GM20431 (cell line): ENCODE data around the gene OPN1MW2.
"Not testable (repeated sequence)": the region's sequence is repeated elsewhere in the genome, so short reads cannot be mapped to it uniquely, and the experiment has no call there.

ENCODE experiments used
- in situ Hi-C: fragments of 300-500 bp; cut with MseI, MboI; formaldehyde crosslinking; loops from one replicate; pipeline ENCODE4 v1.15.0; 2020; ENCODE audit warnings: low sequenced_read_pairs; ENCODE audit not compliant: unreplicated experiment

Gene OPN1MW2

DNA sequence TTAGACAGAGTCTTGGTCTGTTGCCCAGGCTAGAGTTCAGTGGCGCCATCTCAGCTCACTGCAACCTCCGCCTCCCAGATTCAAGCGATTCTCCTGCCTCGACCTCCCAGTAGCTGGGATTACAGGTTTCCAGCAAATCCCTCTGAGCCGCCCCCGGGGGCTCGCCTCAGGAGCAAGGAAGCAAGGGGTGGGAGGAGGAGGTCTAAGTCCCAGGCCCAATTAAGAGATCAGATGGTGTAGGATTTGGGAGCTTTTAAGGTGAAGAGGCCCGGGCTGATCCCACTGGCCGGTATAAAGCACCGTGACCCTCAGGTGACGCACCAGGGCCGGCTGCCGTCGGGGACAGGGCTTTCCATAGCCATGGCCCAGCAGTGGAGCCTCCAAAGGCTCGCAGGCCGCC lies at the start of gene OPN1MW2:
OPN1MW2 (plus strand) TSS at position 301 of the 400 bp plus-strand sequence; CDS start at position 361, 60 bp downstream.
- in situ Hi-C loops = not testable (repeated sequence)

DNA sequence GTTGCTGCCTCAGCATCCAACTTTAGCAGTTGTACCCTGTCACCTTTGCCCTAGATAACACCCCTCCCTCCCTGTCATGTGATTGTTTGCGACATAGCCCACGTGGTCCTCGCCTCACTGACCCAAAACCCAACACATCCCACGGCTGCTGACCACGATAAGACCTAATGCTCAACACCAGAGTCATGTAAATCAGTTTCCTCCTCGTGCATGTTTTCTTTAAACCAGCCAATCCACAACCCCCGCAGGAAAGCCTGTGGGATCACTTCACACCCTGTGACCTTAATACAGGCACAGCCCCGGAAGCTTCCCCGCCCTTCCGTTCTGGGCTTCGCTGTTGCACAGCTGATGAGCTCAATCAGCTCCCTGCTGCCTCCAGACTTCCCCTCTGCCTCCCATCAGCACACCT lies 47.0 kb upstream of the OPN1MW2 start:
- in situ Hi-C loops = not testable (repeated sequence)

DNA sequence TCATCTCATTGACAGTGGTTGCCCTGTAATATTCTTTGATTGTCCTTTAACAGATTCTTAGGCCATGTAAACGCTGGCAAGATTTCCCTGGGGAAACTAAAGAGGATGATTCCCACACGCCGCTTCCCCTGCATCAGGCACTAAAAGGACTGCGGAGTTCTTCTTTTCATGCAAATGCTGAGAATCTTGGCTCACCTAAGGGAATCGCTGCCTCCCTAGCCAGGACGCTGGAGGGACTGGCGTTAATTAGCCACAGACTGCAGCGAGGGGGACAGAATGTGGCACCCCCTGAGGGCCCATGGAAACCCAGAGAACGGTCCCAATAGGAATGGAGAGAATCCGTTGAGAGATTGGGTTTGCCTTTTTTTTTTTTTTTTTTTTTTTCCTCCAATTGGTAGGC lies 45.2 kb upstream of the OPN1MW2 start:
- in situ Hi-C loops = not testable (repeated sequence)

DNA sequence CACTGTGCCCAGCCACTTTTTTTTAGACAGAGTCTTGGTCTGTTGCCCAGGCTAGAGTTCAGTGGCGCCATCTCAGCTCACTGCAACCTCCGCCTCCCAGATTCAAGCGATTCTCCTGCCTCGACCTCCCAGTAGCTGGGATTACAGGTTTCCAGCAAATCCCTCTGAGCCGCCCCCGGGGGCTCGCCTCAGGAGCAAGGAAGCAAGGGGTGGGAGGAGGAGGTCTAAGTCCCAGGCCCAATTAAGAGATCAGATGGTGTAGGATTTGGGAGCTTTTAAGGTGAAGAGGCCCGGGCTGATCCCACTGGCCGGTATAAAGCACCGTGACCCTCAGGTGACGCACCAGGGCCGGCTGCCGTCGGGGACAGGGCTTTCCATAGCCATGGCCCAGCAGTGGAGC lies 37.3 kb upstream of the OPN1MW2 start, which contains the start of gene OPN1MW:
OPN1MW (plus strand) TSS at position 301 of the 400 bp plus-strand sequence; CDS start at position 383, 82 bp downstream.
- in situ Hi-C loops = not testable (repeated sequence)

DNA sequence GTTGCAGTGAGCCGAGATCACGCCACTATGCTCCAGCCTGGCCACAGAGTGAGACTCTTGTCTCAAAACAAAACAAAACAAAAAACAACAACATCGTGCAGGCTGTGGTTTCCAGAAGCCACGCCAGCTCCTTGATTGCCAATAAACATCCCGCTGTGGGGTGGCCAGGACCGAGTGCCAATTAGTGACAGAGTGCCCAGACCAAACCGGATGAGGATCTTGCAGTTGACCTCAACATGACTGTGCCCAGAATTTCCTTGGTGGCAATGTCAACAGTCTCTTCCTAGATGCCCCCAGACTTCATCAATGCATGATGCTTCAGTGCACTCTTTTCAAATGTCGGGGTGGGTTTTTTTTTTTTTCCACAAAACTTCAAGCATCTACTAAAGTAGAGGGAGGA lies 35.8 kb upstream of the OPN1MW2 start:
- in situ Hi-C loops = not testable (repeated sequence)

DNA sequence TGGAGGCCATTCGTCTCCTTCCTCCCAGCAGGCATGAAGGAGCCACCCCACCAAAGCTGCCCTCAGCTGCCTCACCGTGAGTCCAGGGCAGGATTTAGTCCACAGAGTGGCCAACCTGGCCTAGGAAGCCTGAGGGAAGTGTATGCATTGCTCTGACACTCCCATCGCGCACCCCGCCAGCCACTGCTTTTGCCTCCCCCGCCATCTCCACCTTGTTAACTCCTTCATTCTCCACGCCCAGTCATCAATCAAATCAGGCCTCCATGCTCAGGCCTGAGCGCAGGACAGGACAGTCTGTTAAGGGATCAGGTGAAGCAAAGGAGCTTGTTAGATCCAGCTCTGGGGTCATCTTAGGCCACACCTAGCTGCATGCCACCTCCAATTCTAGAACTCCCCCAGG lies 26.7 kb upstream of the OPN1MW2 start:
- in situ Hi-C loops = not testable (repeated sequence)

DNA sequence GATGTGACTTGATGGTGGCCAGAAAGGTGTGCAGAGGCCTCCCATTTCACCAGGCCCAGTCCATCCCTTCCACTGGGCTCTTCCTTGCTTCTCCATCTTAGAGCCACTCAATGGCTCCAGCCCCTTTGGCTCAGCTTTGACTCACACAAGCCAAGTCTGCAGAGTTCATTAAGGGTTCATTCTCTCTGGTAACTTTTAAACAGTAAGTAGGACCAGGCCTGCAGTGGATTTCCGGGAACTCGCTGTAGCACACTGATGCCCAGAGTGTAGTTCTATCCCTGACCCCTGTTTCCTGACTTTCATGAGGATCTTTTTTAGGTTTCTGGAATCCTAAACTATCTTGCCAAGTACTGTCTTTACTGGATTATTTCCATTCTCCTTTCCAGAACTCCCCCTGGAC lies 25.2 kb upstream of the OPN1MW2 start:
- in situ Hi-C loops = not testable (repeated sequence)

DNA sequence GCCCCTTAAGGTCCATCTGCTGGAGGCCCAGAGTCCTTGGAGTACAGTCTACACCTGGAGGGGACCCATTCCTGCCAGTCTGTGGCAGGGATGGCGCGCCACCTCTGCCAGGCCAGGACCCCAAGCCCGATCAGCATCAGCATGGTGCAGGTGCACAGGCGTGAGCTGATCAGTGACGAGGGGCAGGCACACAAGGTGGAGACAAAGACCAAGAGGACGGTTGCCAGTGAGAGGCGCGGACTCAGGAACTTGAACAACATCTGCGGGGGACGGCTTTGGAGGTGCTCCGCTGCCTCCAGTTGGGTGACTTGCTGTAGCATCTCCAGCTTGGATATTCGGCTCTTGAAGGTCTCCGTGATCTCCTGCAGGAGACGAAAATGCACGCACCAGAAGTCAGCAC lies 23.1 kb upstream of the OPN1MW2 start:
- in situ Hi-C loops = not testable (repeated sequence)

DNA sequence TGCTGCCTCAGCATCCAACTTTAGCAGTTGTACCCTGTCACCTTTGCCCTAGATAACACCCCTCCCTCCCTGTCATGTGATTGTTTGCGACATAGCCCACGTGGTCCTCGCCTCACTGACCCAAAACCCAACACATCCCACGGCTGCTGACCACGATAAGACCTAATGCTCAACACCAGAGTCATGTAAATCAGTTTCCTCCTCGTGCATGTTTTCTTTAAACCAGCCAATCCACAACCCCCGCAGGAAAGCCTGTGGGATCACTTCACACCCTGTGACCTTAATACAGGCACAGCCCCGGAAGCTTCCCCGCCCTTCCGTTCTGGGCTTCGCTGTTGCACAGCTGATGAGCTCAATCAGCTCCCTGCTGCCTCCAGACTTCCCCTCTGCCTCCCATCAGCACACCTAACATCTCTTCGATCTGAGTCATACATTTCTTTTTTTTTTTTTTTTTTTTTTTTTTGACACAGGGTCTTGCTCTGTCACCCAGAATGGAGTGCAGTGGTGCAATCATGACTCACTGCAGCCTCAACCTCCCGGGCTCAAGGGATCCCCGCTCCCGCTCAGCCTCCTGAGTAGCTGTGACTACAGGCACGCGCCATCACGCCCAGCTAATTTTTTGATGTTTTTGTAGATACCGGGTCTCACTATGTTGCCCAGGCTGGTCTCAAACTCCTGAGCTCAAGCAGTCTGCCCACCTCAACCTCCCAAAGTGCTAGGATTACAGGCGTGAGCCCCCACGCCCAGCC lies 9.7 kb upstream of the OPN1MW2 start:
- in situ Hi-C loops = not testable (repeated sequence)

DNA sequence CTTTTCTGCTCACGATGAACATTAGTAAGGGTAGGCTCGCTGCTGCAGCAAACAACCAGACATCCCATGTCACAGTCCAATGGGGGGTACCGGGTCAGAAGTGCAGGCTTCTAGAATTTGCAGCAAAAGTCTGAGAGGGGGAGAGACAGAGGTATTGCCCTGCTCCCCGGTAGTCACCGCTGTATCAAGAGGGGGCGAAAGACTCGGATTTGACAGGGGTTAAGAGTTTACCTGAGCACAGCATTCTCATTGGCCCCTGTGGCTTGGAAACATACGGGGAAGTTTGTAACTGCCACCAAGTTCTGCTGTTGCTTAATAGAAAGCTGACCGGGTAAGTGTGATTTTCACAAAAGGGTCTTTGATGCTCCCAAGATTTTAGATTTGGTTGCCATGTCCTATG lies 8.5 kb upstream of the OPN1MW2 start:
- in situ Hi-C loops = not testable (repeated sequence)

DNA sequence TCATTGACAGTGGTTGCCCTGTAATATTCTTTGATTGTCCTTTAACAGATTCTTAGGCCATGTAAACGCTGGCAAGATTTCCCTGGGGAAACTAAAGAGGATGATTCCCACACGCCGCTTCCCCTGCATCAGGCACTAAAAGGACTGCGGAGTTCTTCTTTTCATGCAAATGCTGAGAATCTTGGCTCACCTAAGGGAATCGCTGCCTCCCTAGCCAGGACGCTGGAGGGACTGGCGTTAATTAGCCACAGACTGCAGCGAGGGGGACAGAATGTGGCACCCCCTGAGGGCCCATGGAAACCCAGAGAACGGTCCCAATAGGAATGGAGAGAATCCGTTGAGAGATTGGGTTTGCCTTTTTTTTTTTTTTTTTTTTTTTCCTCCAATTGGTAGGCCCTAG lies 8.1 kb upstream of the OPN1MW2 start:
- in situ Hi-C loops = not testable (repeated sequence)

DNA sequence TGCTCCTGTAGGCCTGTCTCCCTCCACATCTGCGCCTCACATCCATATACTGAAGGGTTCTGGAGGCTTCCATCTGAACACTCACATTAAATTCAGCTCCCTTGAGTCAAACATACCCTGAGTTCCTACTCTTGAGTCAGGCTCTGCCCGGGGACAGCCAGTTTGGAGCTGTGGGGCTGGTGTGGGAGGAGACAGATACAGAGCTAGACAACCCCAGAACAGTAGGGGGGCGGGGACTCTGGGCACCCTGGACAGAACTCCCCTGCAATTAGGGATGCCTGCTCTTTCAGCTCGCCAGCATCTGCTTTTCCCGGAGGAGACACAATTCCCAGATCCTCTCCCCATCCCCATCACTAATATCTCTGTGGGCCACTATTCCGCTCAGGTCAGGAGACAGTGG lies 5.7 kb downstream of the OPN1MW2 start:
- in situ Hi-C loops = not testable (repeated sequence)

DNA sequence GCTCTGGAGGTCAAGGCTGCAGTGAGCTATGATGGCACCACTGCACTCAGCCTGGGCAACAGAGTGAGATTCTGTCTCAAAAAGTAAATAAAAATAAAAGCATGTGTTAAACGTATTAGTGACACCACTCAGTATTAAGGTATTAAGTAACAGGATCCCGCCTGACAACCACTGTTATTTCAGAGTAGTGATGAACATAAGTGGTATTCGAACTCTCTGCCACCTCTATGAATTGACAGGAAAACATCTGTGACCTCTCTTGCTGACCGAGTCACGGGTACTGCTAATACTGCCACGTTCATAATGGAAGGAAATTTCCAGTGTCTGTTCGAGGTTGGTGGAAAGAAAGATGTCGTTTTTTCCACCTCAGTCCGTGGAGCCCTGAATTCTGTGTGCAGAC lies 7.2 kb downstream of the OPN1MW2 start:
- in situ Hi-C loops = not testable (repeated sequence)

DNA sequence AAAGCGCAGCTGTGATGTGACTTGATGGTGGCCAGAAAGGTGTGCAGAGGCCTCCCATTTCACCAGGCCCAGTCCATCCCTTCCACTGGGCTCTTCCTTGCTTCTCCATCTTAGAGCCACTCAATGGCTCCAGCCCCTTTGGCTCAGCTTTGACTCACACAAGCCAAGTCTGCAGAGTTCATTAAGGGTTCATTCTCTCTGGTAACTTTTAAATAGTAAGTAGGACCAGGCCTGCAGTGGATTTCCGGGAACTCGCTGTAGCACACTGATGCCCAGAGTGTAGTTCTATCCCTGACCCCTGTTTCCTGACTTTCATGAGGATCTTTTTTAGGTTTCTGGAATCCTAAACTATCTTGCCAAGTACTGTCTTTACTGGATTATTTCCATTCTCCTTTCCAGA lies 11.9 kb downstream of the OPN1MW2 start:
- in situ Hi-C loops = not testable (repeated sequence)

DNA sequence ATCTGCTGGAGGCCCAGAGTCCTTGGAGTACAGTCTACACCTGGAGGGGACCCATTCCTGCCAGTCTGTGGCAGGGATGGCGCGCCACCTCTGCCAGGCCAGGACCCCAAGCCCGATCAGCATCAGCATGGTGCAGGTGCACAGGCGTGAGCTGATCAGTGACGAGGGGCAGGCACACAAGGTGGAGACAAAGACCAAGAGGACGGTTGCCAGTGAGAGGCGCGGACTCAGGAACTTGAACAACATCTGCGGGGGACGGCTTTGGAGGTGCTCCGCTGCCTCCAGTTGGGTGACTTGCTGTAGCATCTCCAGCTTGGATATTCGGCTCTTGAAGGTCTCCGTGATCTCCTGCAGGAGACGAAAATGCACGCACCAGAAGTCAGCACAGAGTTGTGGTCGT lies 14.1 kb downstream of the OPN1MW2 start:
- in situ Hi-C loops = not testable (repeated sequence)

DNA sequence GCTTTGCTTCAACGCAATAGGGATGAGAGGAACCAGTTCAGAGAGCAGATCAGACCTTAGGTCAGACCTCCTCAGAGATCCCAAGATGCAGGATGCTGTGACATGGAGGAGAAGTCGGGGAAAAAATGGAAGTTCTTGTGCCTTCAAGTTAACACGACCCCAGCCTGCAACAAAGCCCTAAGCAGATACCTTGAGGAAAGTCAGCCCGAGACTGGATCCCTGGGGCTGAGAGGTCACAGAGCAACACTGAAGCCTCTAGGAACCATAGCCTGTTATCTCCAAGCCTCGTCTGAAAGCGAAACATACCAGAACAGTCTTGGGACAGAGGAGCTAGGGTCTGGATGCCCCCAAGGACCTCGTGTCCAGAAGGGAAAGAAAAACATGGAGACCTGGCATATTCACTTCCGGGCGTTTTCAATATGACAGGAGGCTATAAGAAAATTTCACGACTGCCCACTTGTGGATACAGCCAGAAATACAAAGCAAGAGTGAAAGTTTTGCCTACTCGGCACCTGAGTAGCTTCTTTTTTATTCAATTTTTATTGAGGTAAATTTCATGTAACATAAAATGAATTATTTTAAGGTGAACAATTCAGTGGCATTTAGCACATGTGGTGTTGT lies 19.5 kb downstream of the OPN1MW2 start:
- in situ Hi-C loops = not testable (repeated sequence)

DNA sequence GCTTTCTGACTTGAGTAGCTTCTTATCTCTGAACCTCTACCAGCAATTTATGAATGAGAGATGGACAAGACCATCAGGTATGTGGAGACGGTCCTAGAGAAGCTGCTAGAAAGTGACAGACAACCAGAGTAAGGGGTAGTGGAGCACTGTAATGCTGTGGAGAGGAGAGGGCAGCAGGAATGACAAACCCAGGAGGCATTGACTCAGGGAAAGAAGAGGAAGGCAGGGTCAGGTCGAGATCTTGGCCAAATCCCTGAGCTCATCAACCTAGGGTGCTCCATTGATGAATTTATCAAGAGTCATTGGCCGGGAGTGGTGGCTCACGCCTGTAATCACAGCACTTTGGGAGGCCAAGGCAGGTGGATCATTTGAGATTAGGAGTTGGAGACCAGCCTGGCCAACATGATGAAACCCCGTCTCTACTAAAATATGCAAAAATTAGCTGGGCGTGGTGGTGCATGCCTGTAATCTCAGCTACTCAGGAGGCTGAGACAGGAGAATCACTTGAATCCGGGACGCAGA lies 20.5 kb downstream of the OPN1MW2 start:
- in situ Hi-C loops = not testable (repeated sequence)

DNA sequence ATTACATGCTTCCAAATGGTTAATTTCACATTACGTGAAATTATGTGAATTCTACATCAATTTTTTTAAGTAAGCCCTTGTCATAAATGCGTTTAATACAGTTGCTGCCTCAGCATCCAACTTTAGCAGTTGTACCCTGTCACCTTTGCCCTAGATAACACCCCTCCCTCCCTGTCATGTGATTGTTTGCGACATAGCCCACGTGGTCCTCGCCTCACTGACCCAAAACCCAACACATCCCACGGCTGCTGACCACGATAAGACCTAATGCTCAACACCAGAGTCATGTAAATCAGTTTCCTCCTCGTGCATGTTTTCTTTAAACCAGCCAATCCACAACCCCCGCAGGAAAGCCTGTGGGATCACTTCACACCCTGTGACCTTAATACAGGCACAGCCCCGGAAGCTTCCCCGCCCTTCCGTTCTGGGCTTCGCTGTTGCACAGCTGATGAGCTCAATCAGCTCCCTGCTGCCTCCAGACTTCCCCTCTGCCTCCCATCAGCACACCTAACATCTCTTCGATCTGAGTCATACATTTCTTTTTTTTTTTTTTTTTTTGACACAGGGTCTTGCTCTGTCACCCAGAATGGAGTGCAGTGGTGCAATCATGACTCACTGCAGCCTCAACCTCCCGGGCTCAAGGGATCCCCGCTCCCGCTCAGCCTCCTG lies 28.0 kb downstream of the OPN1MW2 start:
- in situ Hi-C loops = not testable (repeated sequence)

DNA sequence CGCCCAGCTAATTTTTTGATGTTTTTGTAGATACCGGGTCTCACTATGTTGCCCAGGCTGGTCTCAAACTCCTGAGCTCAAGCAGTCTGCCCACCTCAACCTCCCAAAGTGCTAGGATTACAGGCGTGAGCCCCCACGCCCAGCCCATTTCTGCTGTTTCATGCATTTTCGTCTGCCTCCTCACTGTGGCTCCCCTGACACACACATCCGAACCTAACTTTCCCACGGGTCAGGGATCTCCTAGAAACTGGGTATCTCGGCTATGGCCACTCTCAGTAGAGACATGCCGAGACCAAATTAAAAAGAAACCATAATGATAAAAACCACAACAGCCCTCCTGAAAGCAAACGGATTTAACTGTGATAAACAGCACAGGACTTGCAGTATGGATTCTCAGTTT lies 28.5 kb downstream of the OPN1MW2 start:
- in situ Hi-C loops = not testable (repeated sequence)

DNA sequence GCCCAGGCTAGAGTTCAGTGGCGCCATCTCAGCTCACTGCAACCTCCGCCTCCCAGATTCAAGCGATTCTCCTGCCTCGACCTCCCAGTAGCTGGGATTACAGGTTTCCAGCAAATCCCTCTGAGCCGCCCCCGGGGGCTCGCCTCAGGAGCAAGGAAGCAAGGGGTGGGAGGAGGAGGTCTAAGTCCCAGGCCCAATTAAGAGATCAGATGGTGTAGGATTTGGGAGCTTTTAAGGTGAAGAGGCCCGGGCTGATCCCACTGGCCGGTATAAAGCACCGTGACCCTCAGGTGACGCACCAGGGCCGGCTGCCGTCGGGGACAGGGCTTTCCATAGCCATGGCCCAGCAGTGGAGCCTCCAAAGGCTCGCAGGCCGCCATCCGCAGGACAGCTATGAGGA lies 37.7 kb downstream of the OPN1MW2 start, which contains the start of gene OPN1MW3:
OPN1MW3 (plus strand) TSS at position 301 of the 400 bp plus-strand sequence; CDS start at position 339, 38 bp downstream.
- in situ Hi-C loops = not testable (repeated sequence)

DNA sequence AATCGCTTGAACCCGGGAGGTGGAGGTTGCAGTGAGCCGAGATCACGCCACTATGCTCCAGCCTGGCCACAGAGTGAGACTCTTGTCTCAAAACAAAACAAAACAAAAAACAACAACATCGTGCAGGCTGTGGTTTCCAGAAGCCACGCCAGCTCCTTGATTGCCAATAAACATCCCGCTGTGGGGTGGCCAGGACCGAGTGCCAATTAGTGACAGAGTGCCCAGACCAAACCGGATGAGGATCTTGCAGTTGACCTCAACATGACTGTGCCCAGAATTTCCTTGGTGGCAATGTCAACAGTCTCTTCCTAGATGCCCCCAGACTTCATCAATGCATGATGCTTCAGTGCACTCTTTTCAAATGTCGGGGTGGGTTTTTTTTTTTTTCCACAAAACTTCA lies 39.2 kb downstream of the OPN1MW2 start:
- in situ Hi-C loops = not testable (repeated sequence)
